ENCODE measurements around the gene ZFYVE27. TPM values are rescaled to one million over a fixed set of nuclear protein-coding genes. Genes with fewer than 3 reads are reported as not detected.

ZFYVE27 gene
- total RNA-seq, 2 experiments from 2014 or later = 24.0 to 33.0 TPM

DNA sequence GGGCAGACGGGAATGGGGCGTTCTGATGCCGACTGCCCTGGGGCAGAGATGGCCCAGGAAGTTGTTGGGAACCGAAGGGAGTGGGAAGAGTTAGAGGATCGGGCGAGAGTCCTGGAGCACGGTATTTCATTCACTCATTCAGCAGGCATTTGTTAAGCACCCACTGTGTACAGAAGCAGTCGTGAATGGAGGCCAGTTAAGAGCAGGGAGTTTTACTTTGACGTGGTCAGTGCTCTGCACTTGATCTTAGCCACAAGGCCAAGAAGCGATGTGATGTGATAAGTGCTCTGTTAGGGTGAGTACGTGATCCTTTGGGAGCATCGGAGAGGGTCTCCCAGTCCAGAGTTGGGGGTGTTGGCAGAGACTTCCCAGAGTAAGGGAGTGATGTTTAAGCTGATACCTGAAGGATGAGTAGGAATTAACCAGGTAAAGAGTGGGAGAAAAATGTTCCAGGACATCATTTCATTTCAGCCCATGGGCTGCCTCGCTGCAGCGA is 890 bp downstream of the ZFYVE27 start:
- no TSS peak for BruUV-seq (replicated peaks)
- Histone ChIP-seq H3K9me3 (ENCODE audit: low read length) (no peaks in the 10 kb centered on the region), H3K4me3 (ENCODE audit: low read depth, low read length, poor library complexity, severe bottlenecking) (peak overlapping the region; percentile 88), H4K20me1 (ENCODE audit: insufficient read depth, low read length) (no peaks in the 10 kb centered on the region), H3K27ac (ENCODE audit: low read depth, low read length, poor library complexity, severe bottlenecking) (no peak overlapping the region), H3K9me2 (ENCODE audit: insufficient read depth, low read length) (no peaks in the 10 kb centered on the region), H3K4me1 (ENCODE audit: insufficient read depth, low read length, poor library complexity, severe bottlenecking) (peaks cover 24% of the 10 kb centered on the region), H2AFZ (ENCODE audit: low read length) (0 out of 2 replicates have a peak overlapping the region, but pooled peaks have one; percentile 94), H3K79me2 (ENCODE audit: insufficient read depth, low read depth, low read length) (peaks cover 27% of the 10 kb centered on the region; the same call in 1 of the 2 replicates), H3K4me2 (ENCODE audit: low read length) (peak overlapping the region; percentile 81), H3K36me3 (ENCODE audit: insufficient read depth, low read length) (peaks cover 32% of the 10 kb centered on the region)
- intact Hi-C loops (cut with micrococcal nuclease; ENCODE audit: unreplicated experiment) = no loop called here
- POLR2A ChIA-PET = no interaction called here
- DNase-seq (ENCODE audit: low spot score) = no peak
- CTCF ChIA-PET (ENCODE audit: unreplicated experiment) = no interaction called here
- TF ChIP-seq, protein P1, sequence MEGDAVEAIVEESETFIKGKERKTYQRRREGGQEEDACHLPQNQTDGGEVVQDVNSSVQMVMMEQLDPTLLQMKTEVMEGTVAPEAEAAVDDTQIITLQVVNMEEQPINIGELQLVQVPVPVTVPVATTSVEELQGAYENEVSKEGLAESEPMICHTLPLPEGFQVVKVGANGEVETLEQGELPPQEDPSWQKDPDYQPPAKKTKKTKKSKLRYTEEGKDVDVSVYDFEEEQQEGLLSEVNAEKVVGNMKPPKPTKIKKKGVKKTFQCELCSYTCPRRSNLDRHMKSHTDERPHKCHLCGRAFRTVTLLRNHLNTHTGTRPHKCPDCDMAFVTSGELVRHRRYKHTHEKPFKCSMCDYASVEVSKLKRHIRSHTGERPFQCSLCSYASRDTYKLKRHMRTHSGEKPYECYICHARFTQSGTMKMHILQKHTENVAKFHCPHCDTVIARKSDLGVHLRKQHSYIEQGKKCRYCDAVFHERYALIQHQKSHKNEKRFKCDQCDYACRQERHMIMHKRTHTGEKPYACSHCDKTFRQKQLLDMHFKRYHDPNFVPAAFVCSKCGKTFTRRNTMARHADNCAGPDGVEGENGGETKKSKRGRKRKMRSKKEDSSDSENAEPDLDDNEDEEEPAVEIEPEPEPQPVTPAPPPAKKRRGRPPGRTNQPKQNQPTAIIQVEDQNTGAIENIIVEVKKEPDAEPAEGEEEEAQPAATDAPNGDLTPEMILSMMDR (conservative IDR thresholded peaks at IDR 0.05; ENCODE audit: low read length) = no peak
- no peak for TF ChIP-seq EZH2phosphoT487 (IDR thresholded peaks at IDR 0.05; ENCODE audit: borderline replicate concordance, low read depth, low read length)

DNA sequence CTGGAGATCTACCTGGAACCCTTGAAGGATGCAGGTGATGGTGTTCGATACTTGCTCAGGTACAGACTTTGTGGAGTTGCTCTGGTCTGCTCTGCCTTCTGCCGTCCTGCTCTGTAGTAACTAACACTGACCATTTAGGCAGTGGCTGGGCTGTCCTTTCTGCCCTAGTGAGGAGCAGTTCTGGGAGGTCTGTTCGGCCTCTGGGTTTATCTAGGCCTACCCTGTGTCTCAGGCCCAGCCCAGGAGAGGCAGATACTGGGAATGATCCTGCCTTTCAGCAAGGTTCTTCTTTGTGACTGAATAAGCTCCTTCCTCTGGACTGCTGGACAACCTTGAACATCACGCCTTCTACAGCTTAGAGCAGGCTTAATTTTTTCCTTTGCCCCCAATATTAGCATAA is 1.7 kb downstream of the ZFYVE27 start:
- Histone ChIP-seq H3K9me2 (ENCODE audit: insufficient read depth, low read length) (no peaks in the 10 kb centered on the region), H2AFZ (ENCODE audit: low read length) (no peak overlapping the region), H3K79me2 (ENCODE audit: insufficient read depth, low read depth, low read length) (peaks cover 27% of the 10 kb centered on the region; the same call in 1 of the 2 replicates), H4K20me1 (ENCODE audit: insufficient read depth, low read length) (no peaks in the 10 kb centered on the region), H3K9me3 (ENCODE audit: low read length) (no peaks in the 10 kb centered on the region), H3K36me3 (ENCODE audit: insufficient read depth, low read length) (peaks cover 39% of the 10 kb centered on the region), H3K4me2 (ENCODE audit: low read length) (peak overlapping the region; percentile 81), H3K27ac (ENCODE audit: low read depth, low read length, poor library complexity, severe bottlenecking) (no peak overlapping the region), H3K4me3 (ENCODE audit: low read depth, low read length, poor library complexity, severe bottlenecking) (peak overlapping the region; percentile 88), H3K4me1 (ENCODE audit: insufficient read depth, low read length, poor library complexity, severe bottlenecking) (peaks cover 24% of the 10 kb centered on the region)
- BruUV-seq (replicated peaks) = no TSS peak
- CTCF ChIA-PET (ENCODE audit: unreplicated experiment) = no interaction called here
- intact Hi-C loops (cut with micrococcal nuclease; ENCODE audit: unreplicated experiment) = no loop called here
- TF ChIP-seq, protein P1 (conservative IDR thresholded peaks at IDR 0.05; ENCODE audit: low read length) = no peak
- no peak for TF ChIP-seq EZH2phosphoT487 (IDR thresholded peaks at IDR 0.05; ENCODE audit: borderline replicate concordance, low read depth, low read length)
- DNase-seq (ENCODE audit: low spot score) = no peak
- POLR2A ChIA-PET = no interaction called here

DNA sequence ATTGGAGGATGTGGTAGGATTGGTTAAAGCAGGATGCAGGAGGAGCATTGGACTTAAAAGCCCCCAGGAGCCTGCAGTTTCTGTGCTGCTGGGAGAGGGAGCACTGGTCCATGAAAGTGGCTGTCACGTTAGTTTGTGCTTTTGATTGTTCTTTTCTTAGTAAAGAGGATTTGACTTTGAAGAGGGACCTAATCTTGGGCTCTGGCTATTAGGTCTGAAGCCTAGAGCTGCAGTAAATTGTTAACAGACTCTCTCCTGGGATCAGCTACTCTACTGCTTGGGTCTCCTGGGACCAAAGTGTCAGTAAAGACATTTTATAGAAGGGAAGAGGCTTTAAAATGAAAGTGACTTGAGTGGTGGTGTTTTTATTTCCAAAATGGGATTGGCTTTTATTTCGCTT is 3.7 kb downstream of the ZFYVE27 start:
- CTCF ChIA-PET (ENCODE audit: unreplicated experiment) = no interaction called here
- Histone ChIP-seq H3K4me1 (ENCODE audit: insufficient read depth, low read length, poor library complexity, severe bottlenecking) (peaks cover 23% of the 10 kb centered on the region), H3K9me2 (ENCODE audit: insufficient read depth, low read length) (no peaks in the 10 kb centered on the region), H3K4me3 (ENCODE audit: low read depth, low read length, poor library complexity, severe bottlenecking) (no peak overlapping the region), H4K20me1 (ENCODE audit: insufficient read depth, low read length) (no peaks in the 10 kb centered on the region), H3K9me3 (ENCODE audit: low read length) (no peaks in the 10 kb centered on the region), H3K36me3 (ENCODE audit: insufficient read depth, low read length) (peaks cover 57% of the 10 kb centered on the region), H3K79me2 (ENCODE audit: insufficient read depth, low read depth, low read length) (peaks cover 27% of the 10 kb centered on the region; the same call in 1 of the 2 replicates), H2AFZ (ENCODE audit: low read length) (no peak overlapping the region), H3K4me2 (ENCODE audit: low read length) (no peak overlapping the region), H3K27ac (ENCODE audit: low read depth, low read length, poor library complexity, severe bottlenecking) (no peak overlapping the region)
- intact Hi-C loops (cut with micrococcal nuclease; ENCODE audit: unreplicated experiment) = no loop called here
- TF ChIP-seq, protein P1 (conservative IDR thresholded peaks at IDR 0.05; ENCODE audit: low read length) = no peak
- TF ChIP-seq EZH2phosphoT487 (IDR thresholded peaks at IDR 0.05; ENCODE audit: borderline replicate concordance, low read depth, low read length) = no peak
- no peak for DNase-seq (ENCODE audit: low spot score)
- BruUV-seq (replicated peaks) = no TSS peak
- POLR2A ChIA-PET = no interaction called here

Measured in OCI-LY7 (cell line).